PC-3 (cell line): ENCODE results near the gene IKZF1. TPM values are rescaled to one million over a fixed set of nuclear protein-coding genes. Genes with fewer than 3 reads are reported as not detected.

ENCODE experiments used
- ATAC-seq: fragments of 200-7000 bp; cut with Tn5 transposase; 2 replicates; pipeline ENCODE4 v1.9.1; 2020; ENCODE audit warnings: mild to moderate bottlenecking, moderate library complexity
- BruUV-seq: library from RNA; stranded (reverse); fragments of 400-500 nt; replicated peaks from 2 replicates; lab custom pipeline; 2021; lab: Mats Ljungman, UMichigan
- CTCF ChIA-PET: fragments of 300-600 bp; sonication (Branson Sonifier 250); formaldehyde crosslinking; loops from one replicate; lab custom pipeline; 2022; ENCODE audit warnings: antibody characterized with exemption; lab: Charles Lee
- POLR2A ChIA-PET: fragments of 300-600 bp; sonication (Branson Sonifier 250); formaldehyde crosslinking; loops from one replicate; lab custom pipeline; 2022; ENCODE audit warnings: antibody characterized with exemption; ENCODE audit not compliant: unreplicated experiment; lab: Charles Lee
- DNase-seq: peaks from one replicate; pipeline ENCODE4 v3.0.0-alpha.2; 2015
- H2AFZ ChIP-seq: fragments of 300-600 bp; sonication (generic); 2 replicates; pipeline ENCODE4 v1.6.0; 2016; ENCODE audit warnings: antibody characterized with exemption, low read length
- H3F3A ChIP-seq: fragments of 300-600 bp; sonication (generic); one replicate; pipeline ENCODE4 v1.6.0; 2017; ENCODE audit warnings: antibody characterized with exemption, low read length, control low read depth, mild to moderate bottlenecking; ENCODE audit not compliant: unreplicated experiment
- H3K27ac ChIP-seq: fragments of 300-600 bp; sonication (generic); 2 replicates; pipeline ENCODE4 v1.5.1; 2016; ENCODE audit warnings: mild to moderate bottlenecking, low read length
- H3K27me3 ChIP-seq: fragments of 300-600 bp; sonication (generic); 2 replicates; pipeline ENCODE4 v1.6.1; 2016; ENCODE audit warnings: low read length, mixed read lengths
- H3K36me3 ChIP-seq: fragments of 300-600 bp; sonication (generic); 2 replicates; pipeline ENCODE4 v1.6.1; 2016; ENCODE audit warnings: low read depth, mixed run types, low read length, mixed read lengths
- H3K4me1 ChIP-seq: fragments of 300-600 bp; sonication (generic); 2 replicates; pipeline ENCODE4 v1.5.1; 2016; ENCODE audit warnings: low read length; ENCODE audit not compliant: insufficient read depth
- H3K4me2 ChIP-seq: fragments of 300-600 bp; sonication (generic); 2 replicates; pipeline ENCODE4 v1.6.0; 2016; ENCODE audit warnings: low read length
- H3K4me3 ChIP-seq: fragments of 300-600 bp; sonication (generic); 2 replicates; pipeline ENCODE4 v1.5.1; 2016; ENCODE audit warnings: mild to moderate bottlenecking, low read length, mixed read lengths
- H3K79me2 ChIP-seq: fragments of 300-600 bp; sonication (generic); 2 replicates; pipeline ENCODE4 v1.6.1; 2017; ENCODE audit warnings: low read length, mixed read lengths
- H3K9ac ChIP-seq: fragments of 300-600 bp; sonication (generic); 2 replicates; pipeline ENCODE4 v1.6.0; 2016; ENCODE audit warnings: mild to moderate bottlenecking, low read length
- H3K9me2 ChIP-seq: fragments of 300-600 bp; sonication (generic); replicated peaks from 2 replicates; pipeline ENCODE4 v1.6.1; 2016; ENCODE audit warnings: mixed run types, low read length, mixed read lengths
- H3K9me3 ChIP-seq: fragments of 300-600 bp; sonication (generic); 2 replicates; pipeline ENCODE4 v1.6.1; 2016; ENCODE audit warnings: low read length, mixed read lengths
- H4K20me1 ChIP-seq: fragments of 300-600 bp; sonication (generic); 2 replicates; pipeline ENCODE4 v1.6.1; 2016; ENCODE audit warnings: low read length, mixed read lengths
- CTCF ChIP-seq: fragments of 300-600 bp; sonication (generic); conservative IDR thresholded peaks from 2 replicates; pipeline ENCODE4 v1.5.1; 2017; ENCODE audit warnings: antibody characterized with exemption, low read depth, mild to moderate bottlenecking, low read length
- EZH2 ChIP-seq: fragments of 300-600 bp; sonication (generic); IDR thresholded peaks from one replicate; pipeline ENCODE4 v1.6.1; 2017; ENCODE audit warnings: antibody characterized with exemption, mild to moderate bottlenecking, low read length; ENCODE audit not compliant: unreplicated experiment
- EZH2phosphoT487 ChIP-seq: fragments of 300-600 bp; sonication (generic); IDR thresholded peaks from 2 replicates; pipeline ENCODE4 v1.6.1; 2018; ENCODE audit warnings: mild to moderate bottlenecking, antibody characterized with exemption, low read length, borderline replicate concordance
- intact Hi-C: fragments of 100-400 bp; cut with micrococcal nuclease; formaldehyde crosslinking; loops from 2 replicates; pipeline ENCODE4 v1.9.0; 2023
- total RNA-seq: library from RNA; depleted of rRNA; stranded (reverse); fragments of >200 nt; gene quantifications from 2 replicates; pipeline ENCODE4 v1.2.3, GENCODE V29; 2014

IKZF1 gene
- total RNA-seq, 1 experiment from 2014 or later = not detected

DNA sequence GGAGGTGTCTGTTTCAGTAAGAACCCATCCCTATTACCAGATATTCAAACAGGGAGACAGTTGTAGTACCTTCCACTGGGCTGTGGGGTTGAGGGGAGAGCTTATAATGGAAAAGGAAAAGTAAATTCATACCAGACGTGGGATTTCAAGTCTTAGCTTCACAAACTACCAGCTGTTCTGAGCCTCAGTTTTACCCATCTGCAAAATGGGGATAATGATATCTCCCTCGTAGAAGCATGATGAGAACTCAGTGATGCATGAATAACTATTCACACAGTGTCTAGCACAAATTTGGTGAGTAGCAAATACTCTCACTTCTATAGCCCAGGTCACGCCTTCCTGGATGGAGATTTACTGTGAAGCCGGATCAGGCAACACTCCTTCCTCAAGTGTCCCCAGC lies 29.1 kb upstream of the IKZF1 start:
- Histone ChIP-seq H3K9me3 (no peaks in the 10 kb centered on the region), H3K4me2 (no peak overlapping the region), H3K9ac (no peak overlapping the region), H3K79me2 (no peaks in the 10 kb centered on the region), H4K20me1 (no peaks in the 10 kb centered on the region), H3K4me1 (no peaks in the 10 kb centered on the region), H3F3A (no peaks in the 10 kb centered on the region), H3K36me3 (no peaks in the 10 kb centered on the region), H3K27ac (no peak overlapping the region), H3K9me2 (no peaks in the 10 kb centered on the region), H2AFZ (no peak overlapping the region), H3K4me3 (no peak overlapping the region), H3K27me3 (peaks cover 27% of the 10 kb centered on the region)
- no TSS peak for BruUV-seq
- no peak for TF ChIP-seq EZH2
- no peak for TF ChIP-seq EZH2phosphoT487
- no peak for TF ChIP-seq CTCF
- ChIA-PET POLR2A (no interaction called here), CTCF (no interaction called here)
- ATAC-seq = no peak
- intact Hi-C loops = no loop called here
- DNase-seq = no peak

GRCh38 chr7:50276483-50276882 lies 28.0 kb upstream of the IKZF1 start:
- Histone ChIP-seq H3K4me2 (no peak overlapping the region), H3K9me2 (no peaks in the 10 kb centered on the region), H3K27me3 (peaks cover 32% of the 10 kb centered on the region), H2AFZ (no peak overlapping the region), H3K79me2 (no peaks in the 10 kb centered on the region), H3K4me3 (no peak overlapping the region), H3K9ac (no peak overlapping the region), H3F3A (no peaks in the 10 kb centered on the region), H3K4me1 (no peaks in the 10 kb centered on the region), H3K27ac (no peak overlapping the region), H3K9me3 (no peaks in the 10 kb centered on the region), H3K36me3 (no peaks in the 10 kb centered on the region), H4K20me1 (no peaks in the 10 kb centered on the region)
- ChIA-PET POLR2A (no interaction called here), CTCF (no interaction called here)
- ATAC-seq (no peak), DNase-seq (no peak)
- TF ChIP-seq CTCF (no peak), EZH2phosphoT487 (no peak), EZH2 (no peak)
- no TSS peak for BruUV-seq
- intact Hi-C loops = no loop called here

GRCh38 chr7:50278120-50278519 lies 26.4 kb upstream of the IKZF1 start:
- H3K9ac ChIP-seq = no peak overlapping the region
- CTCF ChIA-PET = no interaction called here
- no peak overlapping the region for H3K4me3 ChIP-seq
- H2AFZ ChIP-seq = no peak overlapping the region
- BruUV-seq = no TSS peak
- H3F3A ChIP-seq = no peaks in the 10 kb centered on the region
- POLR2A ChIA-PET = no interaction called here
- H3K4me2 ChIP-seq = no peak overlapping the region
- H3K27ac ChIP-seq = no peak overlapping the region
- ATAC-seq = no peak
- DNase-seq = no peak
- H3K36me3 ChIP-seq = no peaks in the 10 kb centered on the region
- TF ChIP-seq EZH2phosphoT487 (no peak), CTCF (no peak), EZH2 (no peak)
- no peaks in the 10 kb centered on the region for H3K9me3 ChIP-seq
- intact Hi-C loops = no loop called here
- H3K4me1 ChIP-seq = no peaks in the 10 kb centered on the region
- no peaks in the 10 kb centered on the region for H3K9me2 ChIP-seq
- no peaks in the 10 kb centered on the region for H4K20me1 ChIP-seq
- H3K27me3 ChIP-seq = peaks cover 45% of the 10 kb centered on the region
- no peaks in the 10 kb centered on the region for H3K79me2 ChIP-seq
